ENCODE data around the gene NXPH1.

DNA sequence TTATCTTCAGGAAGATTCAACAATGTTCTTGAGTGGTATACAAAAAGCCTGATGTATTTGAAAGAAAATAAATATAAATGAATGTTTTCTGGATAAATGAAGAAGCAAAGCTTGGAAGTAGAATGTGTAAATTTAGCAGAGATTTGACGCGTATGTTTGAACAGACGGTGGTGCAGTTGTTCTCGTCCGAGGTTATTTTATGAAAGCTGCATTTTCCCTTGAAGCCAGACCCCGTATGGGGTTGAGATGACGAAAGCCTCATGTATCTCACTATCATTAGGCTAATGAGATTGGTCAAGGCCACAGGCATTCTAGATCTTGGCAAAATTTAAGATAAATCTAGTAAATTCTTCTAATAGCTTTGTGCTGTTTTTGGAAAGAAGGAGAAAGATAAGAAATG, 195.2 kb downstream of the NXPH1 start:
- TF ChIP-seq POLR2AphosphoS5 (IDR thresholded peaks at IDR 0.05; ENCODE audit: low read depth, low read length) (no peak), POLR2A (IDR thresholded peaks at IDR 0.05; ENCODE audit: low read depth, low read length) (no peak)
